Activated naive CD4-positive, alpha-beta T cell (primary cell): ENCODE results near the gene DDX42.

Source experiments
- DNase-seq, 4 experiments: peaks; one replicate each; lab custom pipeline; 2025; lab: John Stamatoyannopoulos, UW

The DDX42 gene

GRCh38 chr17:63823659-63824331 is 49.8 kb downstream of the DDX42 start:
- DNase-seq = no peak

GRCh38 chr17:63824362-63824761 is 50.4 kb downstream of the DDX42 start:
- DNase-seq = no peak

GRCh38 chr17:63826468-63827001 is 52.6 kb downstream of the DDX42 start:
- DNase-seq = no peak

- DNase-seq = peak; percentile 85 to 92 (median 89)
These were observed 53.2 kb downstream of the DDX42 start, which contains the start of the genes FTSJ3 and PSMC5 for GRCh38 chr17:63827002-63827800. FTSJ3 (minus strand) TSS chr17:63827663; CDS start chr17:63826902, 761 bp downstream. PSMC5 (plus strand) TSS chr17:63827431; CDS start chr17:63827491, 60 bp downstream.

- no peak for DNase-seq
These were observed 53.8 kb downstream of the DDX42 start for GRCh38 chr17:63827801-63828221.

- DNase-seq = no peak
These were observed 55.0 kb downstream of the DDX42 start for GRCh38 chr17:63828936-63829335.

- DNase-seq = no peak
These were observed 56.3 kb downstream of the DDX42 start for GRCh38 chr17:63830278-63830677.

GRCh38 chr17:63830904-63831491 is 57.0 kb downstream of the DDX42 start:
- no peak for DNase-seq

GRCh38 chr17:63831505-63831904 is 57.5 kb downstream of the DDX42 start:
- no peak for DNase-seq

- no peak for DNase-seq
These were observed 58.0 kb downstream of the DDX42 start for GRCh38 chr17:63832014-63832413.

GRCh38 chr17:63832455-63832854 is 58.5 kb downstream of the DDX42 start:
- DNase-seq = no peak

GRCh38 chr17:63833026-63833740 is 59.2 kb downstream of the DDX42 start:
- no peak for DNase-seq

- DNase-seq = no peak
These were observed 59.9 kb downstream of the DDX42 start for GRCh38 chr17:63833741-63834373.

GRCh38 chr17:63834431-63835166 is 60.6 kb downstream of the DDX42 start:
- DNase-seq = peak in 3 of 4 experiments; percentile 14 to 50 (median 23)

- no peak for DNase-seq
These were observed 61.3 kb downstream of the DDX42 start for GRCh38 chr17:63835167-63835720.

GRCh38 chr17:63836811-63837210 is 62.8 kb downstream of the DDX42 start:
- no peak for DNase-seq

- no peak for DNase-seq
These were observed 63.5 kb downstream of the DDX42 start for GRCh38 chr17:63837480-63837879.

GRCh38 chr17:63837962-63838600 is 64.1 kb downstream of the DDX42 start:
- DNase-seq = no peak

- no peak for DNase-seq
These were observed 64.7 kb downstream of the DDX42 start for GRCh38 chr17:63838631-63839171.
